ENCODE results near the gene CTCF.
"Not testable (repeated sequence)": the region's sequence is repeated elsewhere in the genome, so short reads cannot be mapped to it uniquely, and the experiment has no call there.

CTCF gene

GRCh38 chr16:67562526-67562917, at the start of gene CTCF:
CTCF (plus strand) TSS chr16:67562526; CDS start chr16:67610833, 48,307 bp downstream.
- Mint-ChIP-seq H3K4me3 (peak within 1 kb of the TSS; percentile 98), H3K27me3 (no peaks in the 10 kb centered on the region), H3K36me3 (peaks cover 2% of the 10 kb centered on the region), H3K9me3 (ENCODE audit: low read depth) (no peaks in the 10 kb centered on the region), H3K4me1 (ENCODE audit: low read depth) (peaks cover 44% of the 10 kb centered on the region), H3K27ac (peak within 1 kb of the TSS; percentile 89)

- not testable (repeated sequence) for H3K27me3 Mint-ChIP-seq; H3K36me3 Mint-ChIP-seq; H3K4me3 Mint-ChIP-seq; H3K27ac Mint-ChIP-seq; H3K9me3 Mint-ChIP-seq (ENCODE audit: low read depth)
- H3K4me1 Mint-ChIP-seq (ENCODE audit: low read depth): peaks cover 29% of the 10 kb centered on the region
Observed at GRCh38 chr16:67513892-67514291, 48.4 kb upstream of the CTCF start.

- peaks cover 30% of the 10 kb centered on the region for H3K4me1 Mint-ChIP-seq (ENCODE audit: low read depth)
- no peak overlapping the region for H3K27ac Mint-ChIP-seq
- no peak overlapping the region for H3K4me3 Mint-ChIP-seq
- H3K9me3 Mint-ChIP-seq (ENCODE audit: low read depth): no peaks in the 10 kb centered on the region
- H3K27me3 Mint-ChIP-seq: no peaks in the 10 kb centered on the region
- H3K36me3 Mint-ChIP-seq: no peaks in the 10 kb centered on the region
Observed at GRCh38 chr16:67514382-67514828, 47.9 kb upstream of the CTCF start.

- no peak overlapping the region for H3K4me3 Mint-ChIP-seq
- no peaks in the 10 kb centered on the region for H3K36me3 Mint-ChIP-seq
- H3K9me3 Mint-ChIP-seq (ENCODE audit: low read depth): no peaks in the 10 kb centered on the region
- peak overlapping the region; percentile 30 for H3K27ac Mint-ChIP-seq
- peaks cover 34% of the 10 kb centered on the region for H3K4me1 Mint-ChIP-seq (ENCODE audit: low read depth)
- H3K27me3 Mint-ChIP-seq: no peaks in the 10 kb centered on the region
Observed at GRCh38 chr16:67516296-67517154, 45.8 kb upstream of the CTCF start.

GRCh38 chr16:67517155-67517445, 45.2 kb upstream of the CTCF start:
- H3K4me1 Mint-ChIP-seq (ENCODE audit: low read depth): peaks cover 34% of the 10 kb centered on the region
- H3K4me3 Mint-ChIP-seq: no peak overlapping the region
- H3K27ac Mint-ChIP-seq: no peak overlapping the region

GRCh38 chr16:67517661-67518423, 44.5 kb upstream of the CTCF start:
- Mint-ChIP-seq H3K27ac (no peak overlapping the region), H3K9me3 (ENCODE audit: low read depth) (no peaks in the 10 kb centered on the region), H3K27me3 (no peaks in the 10 kb centered on the region), H3K4me3 (no peak overlapping the region), H3K36me3 (no peaks in the 10 kb centered on the region), H3K4me1 (ENCODE audit: low read depth) (peaks cover 35% of the 10 kb centered on the region)

More at GRCh38 chr16:67517155-67517445, 45.2 kb upstream of the CTCF start:
- Mint-ChIP-seq H3K9me3 (ENCODE audit: low read depth) (no peaks in the 10 kb centered on the region), H3K27me3 (no peaks in the 10 kb centered on the region), H3K36me3 (no peaks in the 10 kb centered on the region)

GRCh38 chr16:67518676-67519075, 43.6 kb upstream of the CTCF start:
- peaks cover 37% of the 10 kb centered on the region for H3K4me1 Mint-ChIP-seq (ENCODE audit: low read depth)
- peak overlapping the region; percentile 58 for H3K27ac Mint-ChIP-seq
- H3K36me3 Mint-ChIP-seq: no peaks in the 10 kb centered on the region
- peak overlapping the region; percentile 42 for H3K4me3 Mint-ChIP-seq
- H3K9me3 Mint-ChIP-seq (ENCODE audit: low read depth): no peaks in the 10 kb centered on the region
- H3K27me3 Mint-ChIP-seq: no peaks in the 10 kb centered on the region

GRCh38 chr16:67519242-67519641, 43.1 kb upstream of the CTCF start:
- H3K4me1 Mint-ChIP-seq (ENCODE audit: low read depth): peaks cover 37% of the 10 kb centered on the region
- no peak overlapping the region for H3K4me3 Mint-ChIP-seq
- H3K27me3 Mint-ChIP-seq: no peaks in the 10 kb centered on the region
- no peaks in the 10 kb centered on the region for H3K9me3 Mint-ChIP-seq (ENCODE audit: low read depth)
- no peaks in the 10 kb centered on the region for H3K36me3 Mint-ChIP-seq
- no peak overlapping the region for H3K27ac Mint-ChIP-seq

- Mint-ChIP-seq H3K27ac (peak overlapping the region; percentile 96), H3K4me3 (peak overlapping the region; percentile 92), H3K4me1 (ENCODE audit: low read depth) (peaks cover 34% of the 10 kb centered on the region), H3K27me3 (no peaks in the 10 kb centered on the region), H3K9me3 (ENCODE audit: low read depth) (no peaks in the 10 kb centered on the region), H3K36me3 (no peaks in the 10 kb centered on the region)
Observed at GRCh38 chr16:67521095-67521804, 41.1 kb upstream of the CTCF start.

- Mint-ChIP-seq H3K4me3 (no peak overlapping the region), H3K4me1 (ENCODE audit: low read depth) (peaks cover 19% of the 10 kb centered on the region), H3K9me3 (ENCODE audit: low read depth) (no peaks in the 10 kb centered on the region), H3K27ac (no peak overlapping the region), H3K27me3 (peaks cover 2% of the 10 kb centered on the region), H3K36me3 (no peaks in the 10 kb centered on the region)
Observed at GRCh38 chr16:67525176-67525860, 37.0 kb upstream of the CTCF start.

- peaks cover 2% of the 10 kb centered on the region for H3K27me3 Mint-ChIP-seq
- no peak overlapping the region for H3K4me3 Mint-ChIP-seq
- H3K27ac Mint-ChIP-seq: no peak overlapping the region
- peaks cover 23% of the 10 kb centered on the region for H3K4me1 Mint-ChIP-seq (ENCODE audit: low read depth)
- H3K9me3 Mint-ChIP-seq (ENCODE audit: low read depth): no peaks in the 10 kb centered on the region
- no peaks in the 10 kb centered on the region for H3K36me3 Mint-ChIP-seq
Observed at GRCh38 chr16:67526149-67526791, 36.1 kb upstream of the CTCF start.

- peaks cover 19% of the 10 kb centered on the region for H3K4me1 Mint-ChIP-seq (ENCODE audit: low read depth)
- peaks cover 2% of the 10 kb centered on the region for H3K27me3 Mint-ChIP-seq
- no peak within 1 kb of the TSS for H3K27ac Mint-ChIP-seq
- H3K4me3 Mint-ChIP-seq: peak within 1 kb of the TSS; percentile 86
- no peaks in the 10 kb centered on the region for H3K36me3 Mint-ChIP-seq
- no peaks in the 10 kb centered on the region for H3K9me3 Mint-ChIP-seq (ENCODE audit: low read depth)
Observed at GRCh38 chr16:67528222-67528869, 34.0 kb upstream of the CTCF start, which contains the start of gene RIPOR1. RIPOR1 (plus strand) TSS chr16:67528829; CDS start chr16:67538447, 9,618 bp downstream.

- H3K4me3 Mint-ChIP-seq: peak overlapping the region; percentile 86
- H3K36me3 Mint-ChIP-seq: no peaks in the 10 kb centered on the region
- H3K27me3 Mint-ChIP-seq: peaks cover 2% of the 10 kb centered on the region
- no peaks in the 10 kb centered on the region for H3K9me3 Mint-ChIP-seq (ENCODE audit: low read depth)
- no peak overlapping the region for H3K27ac Mint-ChIP-seq
- peaks cover 19% of the 10 kb centered on the region for H3K4me1 Mint-ChIP-seq (ENCODE audit: low read depth)
Observed at GRCh38 chr16:67528870-67529581, 33.3 kb upstream of the CTCF start.

All from activated naive CD8-positive, alpha-beta T cell (primary cell).